Liver (tissue), 9 donors: Measurements from ENCODE around the gene PDE10A. TPM values are rescaled to one million over a fixed set of nuclear protein-coding genes. Genes with fewer than 3 reads are reported as not detected.

Experiments
- DNase-seq: peaks from one replicate; pipeline ENCODE4 v3.0.0-alpha.2; 2017; ENCODE audit warnings: low spot score
- H3K27ac ChIP-seq, 2 donors: one replicate each; pipeline ENCODE4 v1.7.0; 2013; ENCODE audit warnings: inconsistent platforms in 2 of 2, low read length in 2 of 2, control low read depth in 1 of 2, low read depth in 1 of 2, mild to moderate bottlenecking in 1 of 2
- H3K27me3 ChIP-seq, 4 donors: one replicate each; pipeline versions ENCODE4 v1.6.1 to v1.7.0; 2013; ENCODE audit warnings: low read length in 3 of 4, inconsistent platforms in 1 of 4, mild to moderate bottlenecking in 1 of 4, moderate library complexity in 1 of 4; ENCODE audit not compliant: control insufficient read depth in 4 of 4, insufficient read depth in 4 of 4
- H3K36me3 ChIP-seq, 4 donors: one replicate each; pipeline versions ENCODE4 v1.6.1 to v1.7.0; 2013; ENCODE audit warnings: low read length in 3 of 4, mild to moderate bottlenecking in 3 of 4, low read depth in 1 of 4, moderate library complexity in 1 of 4; ENCODE audit not compliant: control insufficient read depth in 4 of 4, insufficient read depth in 3 of 4
- H3K4me1 ChIP-seq, 4 donors: one replicate each; pipeline versions ENCODE4 v1.6.1 to v1.7.0; 2013; ENCODE audit warnings: low read length in 3 of 4, mild to moderate bottlenecking in 3 of 4, moderate library complexity in 1 of 4; ENCODE audit not compliant: control insufficient read depth in 4 of 4, insufficient read depth in 4 of 4
- H3K4me3 ChIP-seq, 3 donors: one replicate each; pipeline versions ENCODE4 v1.6.1 to v1.7.0; 2013; ENCODE audit warnings: low read length in 3 of 3, control low read depth in 1 of 3, low read depth in 1 of 3, mild to moderate bottlenecking in 1 of 3
- H3K9ac ChIP-seq, 2 donors: one replicate each; pipeline ENCODE4 v1.7.0; 2013; ENCODE audit warnings: low read length in 2 of 2, mild to moderate bottlenecking in 2 of 2, moderate library complexity in 2 of 2, control low read depth in 1 of 2, low read depth in 1 of 2
- H3K9me3 ChIP-seq, 4 donors: one replicate each; pipeline versions ENCODE4 v1.6.1 to v1.7.0; 2013; ENCODE audit warnings: low read length in 3 of 4; ENCODE audit not compliant: control insufficient read depth in 4 of 4
- ATF3 ChIP-seq: IDR thresholded peaks from 2 replicates; pipeline ENCODE4 v1.6.1; 2016; ENCODE audit warnings: antibody characterized with exemption
- CTCF ChIP-seq: fragments of 150-350 bp; IDR thresholded peaks from 2 replicates; pipeline ENCODE4 v1.5.1; 2017; ENCODE audit warnings: improper control_type of control experiment, low read depth, low read length; ENCODE audit not compliant: missing input control
- FOXA1 ChIP-seq: IDR thresholded peaks from 2 replicates; pipeline ENCODE4 v1.6.1; 2016; ENCODE audit warnings: antibody characterized with exemption
- FOXA2 ChIP-seq: IDR thresholded peaks from 2 replicates; pipeline ENCODE4 v1.6.1; 2016; ENCODE audit warnings: antibody characterized with exemption
- GABPA ChIP-seq, 2 donors: IDR thresholded peaks in 1 of 2; conservative IDR thresholded peaks in 1 of 2; 2 replicates each; pipeline ENCODE4 v1.6.1; 2016; ENCODE audit warnings: antibody characterized with exemption in 2 of 2, mild to moderate bottlenecking in 1 of 2, moderate library complexity in 1 of 2
- HNF4A ChIP-seq, 2 donors: conservative IDR thresholded peaks; 2 replicates each; pipeline ENCODE4 v1.6.1; 2016; ENCODE audit warnings: antibody characterized with exemption in 2 of 2, mild to moderate bottlenecking in 2 of 2
- HNF4G ChIP-seq: IDR thresholded peaks from 2 replicates; pipeline ENCODE4 v1.6.1; 2016; ENCODE audit warnings: antibody characterized with exemption
- JUND ChIP-seq, 2 donors: IDR thresholded peaks; 2 replicates each; pipeline ENCODE4 v1.6.1; 2016; ENCODE audit warnings: antibody characterized with exemption in 2 of 2
- RAD21 ChIP-seq, 2 donors: IDR thresholded peaks; 2 replicates each; pipeline ENCODE4 v1.6.1; 2016; ENCODE audit warnings: antibody characterized with exemption in 2 of 2, mild to moderate bottlenecking in 2 of 2
- REST ChIP-seq: IDR thresholded peaks from 2 replicates; pipeline ENCODE4 v1.6.1; 2016; ENCODE audit warnings: antibody characterized with exemption, mild to moderate bottlenecking
- SP1 ChIP-seq: IDR thresholded peaks from 2 replicates; pipeline ENCODE4 v1.6.1; 2018; ENCODE audit warnings: antibody characterized with exemption, mild to moderate bottlenecking
- YY1 ChIP-seq: IDR thresholded peaks from 2 replicates; pipeline ENCODE4 v1.6.1; 2016; ENCODE audit warnings: antibody characterized with exemption, mild to moderate bottlenecking
- ZBTB33 ChIP-seq: IDR thresholded peaks from 2 replicates; pipeline ENCODE4 v1.6.1; 2016; ENCODE audit warnings: antibody characterized with exemption
- WGBS: extraction: QIAGEN DNeasy Blood & Tissue Kit; methylation state at CpG from one replicate; pipeline ENCODE4 v1.1.7; 2013; 5-methylcytosine and 5-hydroxymethylcytosine counted together
- polyA plus RNA-seq, 2 donors: library from polyadenylated mRNA; stranded (reverse) in 1 of 2; unstranded in 1 of 2; fragments of 200-250 nt in 1 of 2; fragments of >200 nt in 1 of 2; fragmentation: Nextera tagmentation in 1 of 2; extraction: Ambion mirVana in 1 of 2; gene quantifications; one replicate each; pipeline versions ENCODE4 v1.2.1 to v1.2.3, GENCODE V29; 2013 to 2015
- total RNA-seq, 2 donors: library from RNA; depleted of rRNA; stranded (reverse); fragments of >200 nt; gene quantifications; one replicate each; pipeline ENCODE4 v1.2.3, GENCODE V29; 2014
- donor health status: healthy.
- donor health status: healthy.
- donor health status: healthy.
- donor health status: healthy.
- donor health status: healthy.

The PDE10A gene
- total and polyA plus RNA-seq, 4 donors: 0.20 to 1.7 (median 0.47) TPM

GRCh38 chr6:165663377-165663735, 315 bp upstream of the PDE10A start (continued):
- TF ChIP-seq CTCF: no peak
- TF ChIP-seq ATF3: no peak

GRCh38 chr6:165662041-165662748, 846 bp downstream of the PDE10A start:
- TF ChIP-seq HNF4G (no peak), SP1 (no peak), FOXA1 (no peak), ZBTB33 (no peak), HNF4A (conservative IDR thresholded peaks at IDR 0.05) (no peak)
- H3K4me3 ChIP-seq: peak overlapping the region in 1 of 3 donors; percentile 60
- peaks cover 0 to 26% (median 11%) of the 10 kb centered on the region in 4 donors for H3K27me3 ChIP-seq
- H3K9me3 ChIP-seq: no peaks in the 10 kb centered on the region
- H3K4me1 ChIP-seq: peaks cover 21 to 44% (median 34%) of the 10 kb centered on the region in 4 donors
- H3K36me3 ChIP-seq: no peaks in the 10 kb centered on the region
- whole genome bisulfite sequencing: 2% methylated on average over 100 of the region's 100 CpGs
- no peak overlapping the region for H3K9ac ChIP-seq
- H3K27ac ChIP-seq: peak overlapping the region; percentile 33 to 61
- no peak for DNase-seq

GRCh38 chr6:165661664-165662025, 1.4 kb downstream of the PDE10A start:
- H3K9me3 ChIP-seq: no peaks in the 10 kb centered on the region
- TF ChIP-seq GABPA (IDR thresholded peaks at IDR 0.05 in 1 of 2, conservative IDR thresholded peaks at IDR 0.05 in 1 of 2) (no peak), RAD21 (IDR thresholded peaks at IDR 0.05) (no peak)
- no peaks in the 10 kb centered on the region for H3K36me3 ChIP-seq
- peaks cover 0 to 26% (median 10%) of the 10 kb centered on the region in 4 donors for H3K27me3 ChIP-seq
- peak overlapping the region; percentile 33 to 61 for H3K27ac ChIP-seq
- DNase-seq: no peak
- WGBS: 3% methylated on average over 36 of the region's 36 CpGs
- peaks cover 21 to 44% (median 34%) of the 10 kb centered on the region in 4 donors for H3K4me1 ChIP-seq
- no peak overlapping the region for H3K9ac ChIP-seq
- H3K4me3 ChIP-seq: peak overlapping the region in 2 of 3 donors; percentile 52 to 60

- peaks cover 0 to 26% (median 9%) of the 10 kb centered on the region in 4 donors for H3K27me3 ChIP-seq
- H3K4me3 ChIP-seq: peak overlapping the region in 2 of 3 donors; percentile 52 to 60
- 4% methylated on average over 69 of the region's 69 CpGs for WGBS
- H3K9ac ChIP-seq: no peak overlapping the region
- no peaks in the 10 kb centered on the region for H3K36me3 ChIP-seq
- peaks cover 21 to 44% (median 34%) of the 10 kb centered on the region in 4 donors for H3K4me1 ChIP-seq
- no peak for DNase-seq
- H3K27ac ChIP-seq: peak overlapping the region; percentile 33 to 61
- no peaks in the 10 kb centered on the region for H3K9me3 ChIP-seq
- TF ChIP-seq YY1: no peak
- TF ChIP-seq FOXA2: no peak
- TF ChIP-seq SP1: no peak
- TF ChIP-seq CTCF: no peak
- TF ChIP-seq REST: no peak
- no peak for TF ChIP-seq GABPA (IDR thresholded peaks at IDR 0.05 in 1 of 2, conservative IDR thresholded peaks at IDR 0.05 in 1 of 2)
- TF ChIP-seq HNF4A (conservative IDR thresholded peaks at IDR 0.05): no peak
- no peak for TF ChIP-seq RAD21 (IDR thresholded peaks at IDR 0.05)
- TF ChIP-seq JUND (IDR thresholded peaks at IDR 0.05): no peak
Observed at GRCh38 chr6:165660857-165661663, 2.0 kb downstream of the PDE10A start.
